ENCODE data around the gene MYBBP1A. TPM values are rescaled to one million over a fixed set of nuclear protein-coding genes. Genes with fewer than 3 reads are reported as not detected.

MYBBP1A gene
- total RNA-seq, 2 experiments from 2014 or later: 36.7 to 37.7 TPM

- Mint-ChIP-seq H3K36me3 (ENCODE audit: low read depth) (no peaks in the 10 kb centered on the region), H3K4me3 (peak overlapping the region; percentile 56), H3K27ac (no peak overlapping the region), H3K27me3 (peaks cover 57% of the 10 kb centered on the region), H3K4me1 (peaks cover 21% of the 10 kb centered on the region), H3K9me3 (no peaks in the 10 kb centered on the region)
- peak; percentile 25 for DNase-seq
- ChIA-PET POLR2A (interaction anchor here (0.7 to 1.5 kb wide), 3 partner anchors 14 to 56 kb away, joined by 3 read pairs; no protein-coding TSS in a partner anchor), CTCF (interaction anchor here (0.6 to 2.3 kb wide), 5 partner anchors 10 to 475 kb away, joined by 3 to 10 read pairs (median 3); no protein-coding TSS in a partner anchor)
These were observed 55.6 kb downstream of the MYBBP1A start for GRCh38 chr17:4499431-4500190.

DNA sequence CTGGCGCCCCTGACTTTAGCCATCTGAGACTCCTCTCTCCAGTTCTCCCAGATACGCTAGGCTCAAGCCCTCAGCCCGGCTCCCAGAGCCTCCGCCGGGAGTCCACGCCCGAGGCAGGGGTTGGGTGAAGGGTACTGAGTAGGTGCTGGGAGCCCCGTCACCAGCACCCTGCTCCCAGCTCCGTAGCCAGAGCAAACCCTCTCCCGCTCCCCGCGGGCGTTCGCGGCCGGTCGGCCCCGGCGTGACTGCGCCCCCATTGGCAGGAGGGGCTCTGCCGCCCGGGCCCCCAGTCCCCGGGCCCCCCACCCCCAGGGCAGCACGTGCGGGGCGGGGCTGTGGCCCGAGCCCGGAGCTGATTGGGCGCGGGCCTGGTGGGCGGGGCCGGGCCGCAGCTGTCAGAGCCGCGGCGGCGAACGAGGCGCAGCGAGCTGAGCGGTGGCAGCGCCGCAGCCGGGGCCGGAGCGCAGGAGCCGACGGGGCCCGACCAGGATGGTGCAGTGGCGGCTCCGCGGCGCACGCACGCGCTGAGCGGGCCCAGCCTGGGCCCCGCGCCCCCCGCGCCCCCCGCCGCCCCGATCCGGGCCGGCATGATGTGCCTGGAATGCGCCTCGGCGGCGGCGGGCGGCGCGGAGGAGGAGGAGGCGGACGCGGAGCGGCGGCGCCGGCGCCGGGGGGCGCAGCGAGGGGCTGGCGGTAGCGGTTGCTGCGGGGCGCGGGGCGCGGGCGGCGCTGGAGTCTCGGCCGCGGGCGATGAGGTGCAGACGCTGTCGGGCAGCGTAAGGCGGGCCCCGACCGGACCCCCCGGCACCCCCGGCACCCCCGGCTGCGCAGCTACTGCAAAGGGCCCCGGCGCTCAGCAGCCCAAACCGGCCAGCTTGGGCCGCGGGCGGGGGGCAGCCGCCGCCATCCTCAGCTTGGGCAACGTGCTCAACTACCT lies 56.5 kb downstream of the MYBBP1A start, which contains the start of gene SPNS2:
SPNS2 (plus strand) TSS at position 421 of the 937 bp plus-strand sequence; CDS start at position 588, 167 bp downstream.
- Mint-ChIP-seq H3K4me3 (peak within 1 kb of the TSS; percentile 56), H3K36me3 (ENCODE audit: low read depth) (no peaks in the 10 kb centered on the region), H3K4me1 (peaks cover 13% of the 10 kb centered on the region), H3K27ac (no peak within 1 kb of the TSS), H3K9me3 (no peaks in the 10 kb centered on the region), H3K27me3 (peaks cover 61% of the 10 kb centered on the region)
- DNase-seq: peak; percentile 57
- POLR2A ChIA-PET: interaction anchor here (1.1 kb wide), 1 partner anchor 56 kb away, joined by 3 read pairs; no protein-coding TSS in a partner anchor
- CTCF ChIA-PET: interaction anchor here (0.6 to 2.3 kb wide), 3 partner anchors 65 to 474 kb away, joined by 3 to 10 read pairs (median 6); no protein-coding TSS in a partner anchor

GRCh38 chr17:4497101-4497824 lies 57.9 kb downstream of the MYBBP1A start:
- POLR2A ChIA-PET: interaction anchor here (0.9 kb wide), 1 partner anchor 16 kb away, joined by 3 read pairs; no protein-coding TSS in a partner anchor
- DNase-seq: no peak
- CTCF ChIA-PET: no interaction called here
- Mint-ChIP-seq H3K9me3 (no peaks in the 10 kb centered on the region), H3K27ac (no peak overlapping the region), H3K36me3 (ENCODE audit: low read depth) (no peaks in the 10 kb centered on the region), H3K4me3 (no peak overlapping the region), H3K27me3 (peaks cover 67% of the 10 kb centered on the region), H3K4me1 (peaks cover 22% of the 10 kb centered on the region)

DNA sequence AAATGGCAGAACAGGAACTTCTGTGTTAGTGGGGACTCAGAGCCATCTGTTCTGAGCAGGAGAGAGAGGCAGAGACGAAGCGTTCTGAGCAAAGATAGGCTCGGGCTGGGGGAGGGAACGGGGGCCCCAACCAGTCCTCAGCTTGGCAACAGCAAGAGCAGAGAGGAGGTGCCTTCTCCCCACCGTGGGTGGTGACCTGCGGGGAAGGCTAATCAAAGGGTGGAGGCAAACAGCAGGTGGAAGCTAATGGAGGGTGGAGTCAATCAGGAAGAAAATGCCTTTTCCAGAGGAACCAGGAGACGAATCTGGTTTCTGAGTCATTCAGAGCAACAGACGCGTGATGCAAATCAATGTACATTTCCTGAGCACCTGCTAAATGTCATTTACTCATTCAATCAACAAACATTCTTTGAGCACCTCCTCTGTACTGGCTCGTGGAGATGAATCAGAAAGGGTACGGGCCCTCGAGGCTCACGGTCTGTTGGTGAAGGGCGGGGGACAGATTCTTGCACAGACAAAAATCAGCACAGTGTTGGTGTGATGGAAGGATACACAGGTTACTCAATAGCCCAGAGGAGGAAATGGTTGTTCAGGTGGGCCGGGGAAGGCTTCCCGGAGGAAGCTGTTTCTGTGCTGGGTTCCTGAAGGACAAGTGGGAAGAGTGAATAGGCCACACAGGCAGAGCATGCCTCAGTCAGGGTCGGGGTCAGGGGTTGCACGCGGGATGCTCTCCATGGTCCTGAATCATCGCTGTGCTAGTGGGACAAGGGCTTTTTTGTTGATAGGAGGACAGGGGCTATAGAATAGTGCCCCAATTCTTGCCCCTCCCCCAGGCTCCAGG lies 62.2 kb downstream of the MYBBP1A start:
- Mint-ChIP-seq H3K9me3 (no peaks in the 10 kb centered on the region), H3K4me3 (no peak overlapping the region), H3K4me1 (peaks cover 13% of the 10 kb centered on the region), H3K27ac (no peak overlapping the region), H3K27me3 (peaks cover 36% of the 10 kb centered on the region), H3K36me3 (ENCODE audit: low read depth) (no peaks in the 10 kb centered on the region)
- POLR2A ChIA-PET: interaction anchor here (2.3 kb wide), 1 partner anchor 12 kb away, joined by 5 read pairs; no protein-coding TSS in a partner anchor
- CTCF ChIA-PET: no interaction called here
- DNase-seq: peak; percentile 46

DNA sequence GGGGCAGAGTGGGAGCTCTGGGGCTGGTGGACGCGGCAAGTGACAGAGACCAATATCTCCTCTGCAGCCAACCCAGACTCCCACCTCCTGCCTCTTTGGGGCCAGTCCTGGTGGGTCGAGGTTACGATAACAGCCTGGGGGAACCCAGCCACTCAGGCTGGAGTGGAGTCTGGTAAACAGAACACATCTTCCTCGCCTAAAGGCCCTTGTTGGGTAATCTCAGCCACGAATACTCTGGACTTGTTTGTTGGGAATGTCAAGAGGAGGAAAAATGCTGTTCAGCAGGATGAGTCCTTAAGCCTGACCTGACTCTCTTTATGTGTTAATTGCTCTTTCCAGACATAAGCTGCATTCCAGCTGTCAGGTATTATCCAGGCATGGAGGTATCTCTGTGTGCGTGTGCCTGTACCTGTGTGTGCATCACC lies 64.5 kb downstream of the MYBBP1A start:
- CTCF ChIA-PET: no interaction called here
- DNase-seq: no peak
- peaks cover 15% of the 10 kb centered on the region for H3K27me3 Mint-ChIP-seq
- H3K9me3 Mint-ChIP-seq: no peaks in the 10 kb centered on the region
- POLR2A ChIA-PET: interaction anchor here (2.3 kb wide), 1 partner anchor 10 kb away, joined by 5 read pairs; no protein-coding TSS in a partner anchor
- no peak overlapping the region for H3K4me3 Mint-ChIP-seq
- peaks cover 5% of the 10 kb centered on the region for H3K36me3 Mint-ChIP-seq (ENCODE audit: low read depth)
- no peak overlapping the region for H3K27ac Mint-ChIP-seq
- H3K4me1 Mint-ChIP-seq: peaks cover 27% of the 10 kb centered on the region

GRCh38 chr17:4490109-4490591 lies 65.0 kb downstream of the MYBBP1A start:
- peaks cover 30% of the 10 kb centered on the region for H3K4me1 Mint-ChIP-seq
- no peak overlapping the region for H3K4me3 Mint-ChIP-seq
- POLR2A ChIA-PET: no interaction called here
- peaks cover 15% of the 10 kb centered on the region for H3K27me3 Mint-ChIP-seq
- peaks cover 5% of the 10 kb centered on the region for H3K36me3 Mint-ChIP-seq (ENCODE audit: low read depth)
- H3K9me3 Mint-ChIP-seq: no peaks in the 10 kb centered on the region
- CTCF ChIA-PET: no interaction called here
- H3K27ac Mint-ChIP-seq: no peak overlapping the region
- no peak for DNase-seq

DNA sequence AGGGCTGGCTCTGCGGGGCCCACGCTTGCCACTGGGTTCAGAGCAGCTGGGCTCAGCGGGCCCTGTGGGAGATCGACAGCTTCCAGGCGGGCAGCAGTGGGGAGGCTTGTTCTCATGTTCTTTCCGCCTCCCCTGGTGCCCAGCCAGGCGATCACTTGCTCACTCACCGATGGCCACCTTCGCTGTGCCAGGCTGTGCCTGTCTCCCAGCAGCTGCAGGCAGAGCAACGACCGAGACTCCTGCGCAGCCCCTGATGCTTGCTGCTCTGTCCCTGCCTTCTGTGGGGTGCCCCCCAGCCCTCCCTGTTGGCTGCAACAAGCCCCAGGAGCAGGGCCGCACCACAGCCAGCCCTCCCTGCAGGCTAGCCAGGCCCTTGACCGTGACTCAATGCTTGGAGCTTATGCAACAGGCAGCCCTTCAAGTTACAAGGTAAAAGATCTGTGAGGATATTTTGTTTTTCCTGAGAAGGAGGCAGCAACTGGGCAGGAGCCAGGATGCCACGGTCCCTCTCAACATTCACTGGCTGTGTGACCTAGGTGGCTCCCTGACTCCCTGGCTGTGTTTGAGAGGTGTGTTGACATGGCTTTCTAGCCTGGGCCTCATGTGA lies 66.1 kb downstream of the MYBBP1A start:
- Mint-ChIP-seq H3K4me1 (peaks cover 35% of the 10 kb centered on the region), H3K9me3 (no peaks in the 10 kb centered on the region), H3K4me3 (no peak overlapping the region), H3K27ac (no peak overlapping the region), H3K27me3 (peaks cover 10% of the 10 kb centered on the region), H3K36me3 (ENCODE audit: low read depth) (peaks cover 5% of the 10 kb centered on the region)
- DNase-seq: no peak
- POLR2A ChIA-PET: no interaction called here
- CTCF ChIA-PET: no interaction called here

Other genes with a start within 250 kb of the MYBBP1A start
- 10 to 100 TPM; 65.3 to 66.4 TPM for gene UBE2G1, start 188.7 kb downstream of the MYBBP1A start, total RNA-seq
- gene SPNS3, start 121.4 kb downstream of the MYBBP1A start, total RNA-seq: 10 to 100 TPM; 14.1 to 14.2 TPM
- gene SPNS2, start 56.5 kb downstream of the MYBBP1A start, total RNA-seq: under 1 TPM; 0.15 to 0.60 TPM
- gene GGT6, start 5.2 kb upstream of the MYBBP1A start, total RNA-seq: not detected
- gene SMTNL2, start 29.1 kb upstream of the MYBBP1A start, total RNA-seq: not detected
- gene ALOX15, start 86.3 kb upstream of the MYBBP1A start, total RNA-seq: not detected
- gene PELP1, start 148.8 kb upstream of the MYBBP1A start, total RNA-seq: 10 to 100 TPM; 67.7 to 69.2 TPM
- 100 to 1,000 TPM; 372 to 378 TPM for gene ARRB2, start 155.2 kb upstream of the MYBBP1A start, total RNA-seq
- 10 to 100 TPM; 24.6 to 25.3 TPM for gene MED11, start 176.0 kb upstream of the MYBBP1A start, total RNA-seq
- gene ZMYND15, start 184.4 kb upstream of the MYBBP1A start, total RNA-seq: under 1 TPM in 1 of 2 experiments, not detected in 1; 0.10 TPM
- gene CXCL16, start 184.5 kb upstream of the MYBBP1A start, total RNA-seq: 1 to 10 TPM; 2.2 to 2.6 TPM
- gene TM4SF5, start 216.5 kb upstream of the MYBBP1A start, total RNA-seq: under 1 TPM in 1 of 2 experiments, not detected in 1; 0.35 TPM
- under 1 TPM in 1 of 2 experiments, not detected in 1; 0.40 TPM for gene VMO1, start 231.0 kb upstream of the MYBBP1A start, total RNA-seq
- gene GLTPD2, start 233.6 kb upstream of the MYBBP1A start, total RNA-seq: not detected
- 100 to 1,000 TPM; 118 to 121 TPM for gene PSMB6, start 240.8 kb upstream of the MYBBP1A start, total RNA-seq